Measurements from ENCODE around the gene FGF12.

The FGF12 gene

GRCh38 chr3:192365571-192365970 is 361.8 kb downstream of the FGF12 start:
- in situ Hi-C loops (cut with MboI; ENCODE audit: low sequenced_read_pairs), result no loop called here

DNA sequence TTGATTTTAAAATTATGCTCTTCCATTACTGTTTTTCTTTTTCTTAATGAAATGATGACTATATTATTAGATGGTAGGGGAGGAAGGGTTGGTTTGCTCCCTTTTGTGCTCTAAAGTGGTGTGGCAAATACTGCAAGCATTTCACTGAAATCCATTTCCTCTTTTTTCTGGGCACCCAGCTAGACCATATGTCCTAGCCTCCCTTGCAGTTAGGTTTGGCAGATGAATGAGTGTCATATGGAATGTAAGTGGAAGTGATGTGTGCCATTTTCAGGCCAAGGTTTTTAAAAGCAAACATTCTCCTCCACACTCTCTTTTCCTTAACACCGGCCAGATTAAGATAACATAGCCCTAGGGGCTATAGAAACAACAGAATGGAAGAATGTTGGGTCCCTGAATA is 363.0 kb downstream of the FGF12 start:
- in situ Hi-C loops (cut with MboI; ENCODE audit: low sequenced_read_pairs), result no loop called here

- in situ Hi-C loops (cut with MboI; ENCODE audit: low sequenced_read_pairs), result no loop called here
These were observed 372.7 kb downstream of the FGF12 start for GRCh38 chr3:192354687-192355086.

DNA sequence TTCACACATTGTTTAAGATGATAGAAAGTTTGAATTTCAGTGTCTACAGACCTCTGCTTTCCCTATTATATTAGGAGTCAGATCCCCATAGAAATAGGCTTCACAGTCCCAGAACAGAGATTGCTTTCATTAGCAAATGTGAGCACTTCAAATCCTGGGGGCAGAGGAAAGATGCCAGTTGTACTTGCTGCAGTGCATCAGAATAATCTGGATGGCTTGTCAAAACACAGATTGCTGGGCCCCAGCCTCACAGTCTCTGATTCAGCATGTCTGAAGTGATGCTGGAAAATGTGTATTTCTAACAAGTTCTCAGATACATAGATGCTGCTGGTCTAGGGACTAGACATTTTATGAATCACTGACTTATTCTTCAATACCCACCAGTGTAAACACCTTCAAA is 375.2 kb downstream of the FGF12 start:
- in situ Hi-C loops (cut with MboI; ENCODE audit: low sequenced_read_pairs), result no loop called here

DNA sequence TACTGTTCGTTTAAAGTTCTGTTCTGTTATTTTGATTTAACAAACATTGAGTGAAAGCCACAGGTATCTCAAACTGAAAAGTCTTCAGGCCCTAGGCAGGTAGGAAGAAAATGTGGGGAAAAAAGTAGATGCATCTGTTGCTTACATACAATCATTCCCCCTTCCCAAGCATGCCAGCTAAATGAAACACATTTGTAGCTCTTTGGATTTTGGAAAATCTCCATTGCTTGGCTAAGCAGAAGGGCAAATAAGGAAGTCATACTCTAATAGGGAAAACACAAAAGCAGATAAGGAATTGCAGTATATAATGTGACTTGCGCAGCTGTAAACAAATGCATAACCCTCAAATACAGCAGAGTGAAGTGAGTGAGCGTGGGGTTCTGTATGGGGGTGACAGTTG is 375.9 kb downstream of the FGF12 start:
- in situ Hi-C loops (cut with MboI; ENCODE audit: low sequenced_read_pairs), result no loop called here

DNA sequence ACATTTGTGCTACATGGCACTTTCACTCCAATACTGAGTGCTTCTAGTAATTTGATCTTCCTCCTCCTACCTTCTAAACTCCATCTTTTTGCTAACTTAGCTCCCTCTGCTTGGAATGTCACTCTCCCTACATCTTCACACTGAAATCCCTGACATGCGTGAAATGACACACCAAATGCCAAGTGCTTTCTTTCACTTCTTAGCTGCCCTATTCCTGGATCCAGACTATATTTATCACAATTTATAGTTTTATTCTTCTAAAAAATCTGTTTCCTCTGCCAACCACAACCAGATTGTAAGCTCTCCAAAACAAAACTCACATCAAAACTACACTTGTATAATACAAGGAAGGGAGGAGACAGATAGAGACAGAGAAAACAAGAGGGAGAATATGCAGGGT is 387.3 kb downstream of the FGF12 start:
- in situ Hi-C loops (cut with MboI; ENCODE audit: low sequenced_read_pairs), result no loop called here

DNA sequence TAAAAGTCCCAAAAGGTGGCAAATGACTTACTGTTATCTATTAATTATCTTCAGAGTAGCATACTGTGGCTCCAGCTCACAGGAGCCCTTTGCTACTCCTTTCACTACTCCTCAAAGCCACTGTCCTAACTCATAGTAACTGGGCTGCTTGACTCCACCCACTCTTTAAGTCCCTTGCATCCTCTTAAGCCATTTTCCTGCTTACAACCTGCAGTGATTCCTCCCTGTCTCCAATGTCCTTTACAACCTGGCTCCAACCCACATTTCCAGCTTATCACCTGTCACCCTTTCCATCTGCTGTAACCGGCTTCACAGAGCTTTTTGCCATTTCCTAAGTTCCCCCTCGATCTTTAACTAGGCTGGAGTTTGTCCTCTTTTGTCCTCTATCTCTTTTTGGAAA is 388.1 kb downstream of the FGF12 start:
- in situ Hi-C loops (cut with MboI; ENCODE audit: low sequenced_read_pairs), result no loop called here

DNA sequence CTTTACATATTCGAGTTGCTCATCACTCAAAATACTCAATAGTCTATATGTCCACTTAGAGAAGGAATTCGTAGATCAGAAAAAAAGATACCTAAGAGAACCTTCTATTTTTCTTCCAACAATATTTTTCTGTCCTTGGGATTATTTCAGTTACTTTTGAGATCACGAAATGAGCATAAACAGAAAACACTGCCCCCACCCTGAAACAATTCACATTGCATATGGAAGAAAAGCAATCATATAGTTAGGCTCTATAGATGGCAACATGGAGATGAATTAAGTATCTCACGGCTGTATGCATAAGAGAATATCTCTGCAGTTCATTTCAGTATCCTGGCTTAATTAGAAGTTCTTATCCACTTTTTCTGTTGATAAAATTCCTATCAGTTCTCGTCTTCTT is 391.1 kb downstream of the FGF12 start:
- in situ Hi-C loops (cut with MboI; ENCODE audit: low sequenced_read_pairs), result no loop called here

GRCh38 chr3:192332386-192333291 is 394.7 kb downstream of the FGF12 start:
- in situ Hi-C loops (cut with MboI; ENCODE audit: low sequenced_read_pairs), result no loop called here

- in situ Hi-C loops (cut with MboI; ENCODE audit: low sequenced_read_pairs), result no loop called here
These were observed 395.5 kb downstream of the FGF12 start for GRCh38 chr3:192331749-192332385.

DNA sequence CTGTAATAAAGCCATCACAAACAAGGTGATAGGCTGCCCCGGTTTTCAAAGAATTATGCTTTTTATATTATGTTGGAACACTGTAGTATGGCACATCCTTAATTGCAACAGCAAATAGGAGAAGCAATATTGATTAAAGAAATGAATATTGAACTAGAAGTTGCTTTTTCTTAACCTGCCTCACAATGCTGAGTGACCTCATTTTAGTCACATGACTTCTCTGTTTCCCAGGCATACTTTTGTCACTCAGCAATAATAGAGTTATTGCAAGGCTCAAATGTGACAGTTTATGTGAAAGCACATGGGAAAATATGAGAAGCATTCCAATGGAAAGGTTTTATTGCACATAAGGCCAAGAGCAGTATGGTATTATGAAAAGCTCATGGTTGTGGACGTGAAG is 400.7 kb downstream of the FGF12 start:
- in situ Hi-C loops (cut with MboI; ENCODE audit: low sequenced_read_pairs), result no loop called here

GRCh38 chr3:192317564-192317963 is 409.8 kb downstream of the FGF12 start:
- in situ Hi-C loops (cut with MboI; ENCODE audit: low sequenced_read_pairs), result no loop called here

GRCh38 chr3:192313605-192314004 is 413.7 kb downstream of the FGF12 start:
- in situ Hi-C loops (cut with MboI; ENCODE audit: low sequenced_read_pairs), result no loop called here

- in situ Hi-C loops (cut with MboI; ENCODE audit: low sequenced_read_pairs), result no loop called here
These were observed 419.7 kb downstream of the FGF12 start for GRCh38 chr3:192307631-192308030.

DNA sequence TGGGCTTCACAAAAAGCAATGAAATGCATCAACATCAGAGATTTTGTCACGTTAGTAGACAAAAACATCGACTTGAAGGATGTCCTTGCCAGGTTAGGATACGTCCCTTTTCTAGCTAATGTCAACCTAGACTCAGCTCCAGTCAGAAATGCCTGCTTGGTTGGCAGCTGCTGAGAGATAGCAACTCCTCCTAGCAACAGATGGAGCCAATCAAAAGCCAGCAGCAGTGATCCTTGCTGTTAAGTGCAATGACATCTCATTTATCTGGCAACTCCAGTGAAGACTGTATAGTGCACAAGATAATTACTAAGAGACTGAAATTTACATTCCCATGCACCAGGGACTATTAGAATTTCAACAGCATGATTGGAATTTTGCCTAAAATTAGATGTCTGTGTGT is 424.1 kb downstream of the FGF12 start:
- in situ Hi-C loops (cut with MboI; ENCODE audit: low sequenced_read_pairs), result no loop called here

DNA sequence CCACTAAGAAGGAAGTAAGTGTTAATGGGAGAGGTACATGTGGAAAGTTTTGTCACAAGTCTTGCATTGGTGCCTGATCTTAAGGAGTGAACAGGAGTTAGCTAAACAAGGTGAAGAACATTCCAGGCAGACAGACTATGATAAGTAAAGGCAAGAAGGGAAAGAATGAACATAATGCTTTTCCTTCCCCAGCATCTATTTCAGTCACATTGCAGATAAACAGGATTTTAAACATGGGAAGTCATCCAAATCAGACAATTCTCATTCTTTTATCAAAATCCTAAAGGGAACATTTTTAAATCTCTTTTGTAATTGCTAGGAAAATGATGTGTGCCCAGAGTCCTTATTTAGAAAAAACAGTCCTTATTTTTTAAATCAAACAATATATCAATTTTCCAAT is 424.6 kb downstream of the FGF12 start:
- in situ Hi-C loops (cut with MboI; ENCODE audit: low sequenced_read_pairs), result no loop called here

- in situ Hi-C loops (cut with MboI; ENCODE audit: low sequenced_read_pairs), result no loop called here
These were observed 427.4 kb downstream of the FGF12 start for GRCh38 chr3:192299921-192300320.

- in situ Hi-C loops (cut with MboI; ENCODE audit: low sequenced_read_pairs), result no loop called here
These were observed 430.5 kb downstream of the FGF12 start for GRCh38 chr3:192296845-192297244.

- in situ Hi-C loops (cut with MboI; ENCODE audit: low sequenced_read_pairs), result no loop called here
These were observed 442.8 kb downstream of the FGF12 start for GRCh38 chr3:192284443-192285072.

GRCh38 chr3:192281207-192281880 is 446.0 kb downstream of the FGF12 start:
- in situ Hi-C loops (cut with MboI; ENCODE audit: low sequenced_read_pairs), result no loop called here

GRCh38 chr3:192279664-192280063 is 447.7 kb downstream of the FGF12 start:
- in situ Hi-C loops (cut with MboI; ENCODE audit: low sequenced_read_pairs), result no loop called here

All from HL-60/S4 treated with phorbol 12-myristate 13-acetate at 8.2 ng/mL for 4 days and 3 days (cell line).